Lower leg skin (tissue), 3 donors: Measurements from ENCODE around the gene PML.

Experiments
- POLR2A ChIP-seq, 2 donors: fragments of 450-650 bp; IDR thresholded peaks; one replicate each; pipeline ENCODE4 v1.6.1; 2016 to 2017; ENCODE audit warnings: antibody characterized with exemption in 2 of 2, mild to moderate bottlenecking in 1 of 2, moderate library complexity in 1 of 2
- TF ChIP-seq, protein P1 (sequence below), 3 donors: fragments of 450-650 bp; IDR thresholded peaks; one replicate each; pipeline ENCODE4 v1.5.1; 2016; ENCODE audit warnings: antibody characterized with exemption in 3 of 3, mild to moderate bottlenecking in 3 of 3, moderate library complexity in 2 of 3

DNA sequence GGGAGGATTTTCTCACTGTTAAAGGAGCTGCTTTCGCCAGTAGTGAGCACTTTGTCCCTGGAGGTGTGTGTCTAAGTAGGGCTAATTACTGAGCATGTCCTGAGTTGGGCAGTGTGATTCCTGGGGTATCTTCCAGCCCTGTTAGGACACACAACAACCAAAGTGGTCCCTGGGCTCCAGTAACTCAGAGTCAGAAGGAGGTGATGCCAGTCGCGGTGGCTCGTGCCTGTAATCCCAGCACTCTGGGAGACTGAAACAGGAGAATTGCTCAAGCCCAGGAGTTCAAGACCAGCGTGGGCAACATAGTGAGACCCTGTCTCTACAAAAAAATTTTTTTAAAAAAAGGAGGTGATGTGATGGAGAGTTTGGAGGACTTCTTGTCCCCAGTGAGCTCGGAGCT, 37.5 kb downstream of the PML start:
- TF ChIP-seq, protein P1, sequence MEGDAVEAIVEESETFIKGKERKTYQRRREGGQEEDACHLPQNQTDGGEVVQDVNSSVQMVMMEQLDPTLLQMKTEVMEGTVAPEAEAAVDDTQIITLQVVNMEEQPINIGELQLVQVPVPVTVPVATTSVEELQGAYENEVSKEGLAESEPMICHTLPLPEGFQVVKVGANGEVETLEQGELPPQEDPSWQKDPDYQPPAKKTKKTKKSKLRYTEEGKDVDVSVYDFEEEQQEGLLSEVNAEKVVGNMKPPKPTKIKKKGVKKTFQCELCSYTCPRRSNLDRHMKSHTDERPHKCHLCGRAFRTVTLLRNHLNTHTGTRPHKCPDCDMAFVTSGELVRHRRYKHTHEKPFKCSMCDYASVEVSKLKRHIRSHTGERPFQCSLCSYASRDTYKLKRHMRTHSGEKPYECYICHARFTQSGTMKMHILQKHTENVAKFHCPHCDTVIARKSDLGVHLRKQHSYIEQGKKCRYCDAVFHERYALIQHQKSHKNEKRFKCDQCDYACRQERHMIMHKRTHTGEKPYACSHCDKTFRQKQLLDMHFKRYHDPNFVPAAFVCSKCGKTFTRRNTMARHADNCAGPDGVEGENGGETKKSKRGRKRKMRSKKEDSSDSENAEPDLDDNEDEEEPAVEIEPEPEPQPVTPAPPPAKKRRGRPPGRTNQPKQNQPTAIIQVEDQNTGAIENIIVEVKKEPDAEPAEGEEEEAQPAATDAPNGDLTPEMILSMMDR (IDR thresholded peaks at IDR 0.05), result no peak
- TF ChIP-seq POLR2A (IDR thresholded peaks at IDR 0.05), result no peak
